ENCODE measurements around the gene GLP2R.

Gene GLP2R

GRCh38 chr17:9937241-9937761, 111.6 kb downstream of the GLP2R start:
- Mint-ChIP-seq H3K27ac (no peak overlapping the region), H3K4me1 (no peaks in the 10 kb centered on the region), H3K9me3 (peaks cover 14% of the 10 kb centered on the region), H3K4me3 (no peak overlapping the region), H3K36me3 (ENCODE audit: low read depth) (no peaks in the 10 kb centered on the region), H3K27me3 (ENCODE audit: low read depth, poor library complexity) (peaks cover 12% of the 10 kb centered on the region)
- no peak for TF ChIP-seq CTCF (IDR thresholded peaks at IDR 0.05)
- no peak for DNase-seq

- H3K4me3 Mint-ChIP-seq, result no peak overlapping the region
- H3K36me3 Mint-ChIP-seq (ENCODE audit: low read depth), result no peaks in the 10 kb centered on the region
- DNase-seq, result no peak
- no peak for TF ChIP-seq CTCF (IDR thresholded peaks at IDR 0.05)
- peaks cover 14% of the 10 kb centered on the region for H3K9me3 Mint-ChIP-seq
- H3K4me1 Mint-ChIP-seq, result no peaks in the 10 kb centered on the region
- no peak overlapping the region for H3K27ac Mint-ChIP-seq
- peaks cover 9% of the 10 kb centered on the region for H3K27me3 Mint-ChIP-seq (ENCODE audit: low read depth, poor library complexity)
Observed at GRCh38 chr17:9937901-9938300, 112.2 kb downstream of the GLP2R start.

- Mint-ChIP-seq H3K27me3 (ENCODE audit: low read depth, poor library complexity) (peaks cover 9% of the 10 kb centered on the region), H3K36me3 (ENCODE audit: low read depth) (no peaks in the 10 kb centered on the region), H3K9me3 (peaks cover 14% of the 10 kb centered on the region), H3K27ac (no peak overlapping the region), H3K4me1 (no peaks in the 10 kb centered on the region), H3K4me3 (no peak overlapping the region)
- no peak for TF ChIP-seq CTCF (IDR thresholded peaks at IDR 0.05)
- DNase-seq, result no peak
Observed at GRCh38 chr17:9938764-9939163, 113.0 kb downstream of the GLP2R start.

- Mint-ChIP-seq H3K9me3 (peaks cover 11% of the 10 kb centered on the region), H3K4me3 (no peak overlapping the region), H3K27ac (no peak overlapping the region), H3K4me1 (peaks cover 14% of the 10 kb centered on the region), H3K27me3 (ENCODE audit: low read depth, poor library complexity) (peaks cover 11% of the 10 kb centered on the region), H3K36me3 (ENCODE audit: low read depth) (no peaks in the 10 kb centered on the region)
- DNase-seq, result no peak
- no peak for TF ChIP-seq CTCF (IDR thresholded peaks at IDR 0.05)
Observed at GRCh38 chr17:9940841-9941240, 115.1 kb downstream of the GLP2R start.

- Mint-ChIP-seq H3K9me3 (peaks cover 8% of the 10 kb centered on the region), H3K4me1 (peaks cover 14% of the 10 kb centered on the region), H3K27me3 (ENCODE audit: low read depth, poor library complexity) (peaks cover 8% of the 10 kb centered on the region), H3K36me3 (ENCODE audit: low read depth) (no peaks in the 10 kb centered on the region), H3K4me3 (no peak overlapping the region), H3K27ac (no peak overlapping the region)
- DNase-seq, result no peak
- no peak for TF ChIP-seq CTCF (IDR thresholded peaks at IDR 0.05)
Observed at GRCh38 chr17:9941305-9941704, 115.6 kb downstream of the GLP2R start.

Data from nephron progenitor cell (in vitro differentiated cells).